ENCODE measurements around the gene TRIO.

DNA sequence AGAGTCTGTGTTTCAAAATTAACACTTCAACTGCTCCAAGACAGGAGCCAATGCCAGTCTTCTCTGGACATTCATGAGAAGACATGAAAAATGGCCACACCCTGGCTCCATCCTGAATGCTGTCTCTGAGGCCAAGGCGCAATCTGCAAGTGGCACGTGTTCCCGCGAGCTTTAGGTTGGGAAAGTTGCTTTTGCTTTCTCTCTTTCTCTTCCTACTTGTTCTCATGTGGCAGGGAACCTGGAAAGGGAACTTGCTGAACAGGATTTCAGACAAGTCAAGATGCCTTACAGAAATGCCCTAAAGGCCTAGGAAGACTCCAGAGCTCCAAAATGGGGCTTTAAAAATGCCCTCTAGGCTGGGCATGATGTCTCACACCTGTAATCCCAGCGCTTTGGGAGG, 346.5 kb downstream of the TRIO start:
- TF ChIP-seq, protein P1, sequence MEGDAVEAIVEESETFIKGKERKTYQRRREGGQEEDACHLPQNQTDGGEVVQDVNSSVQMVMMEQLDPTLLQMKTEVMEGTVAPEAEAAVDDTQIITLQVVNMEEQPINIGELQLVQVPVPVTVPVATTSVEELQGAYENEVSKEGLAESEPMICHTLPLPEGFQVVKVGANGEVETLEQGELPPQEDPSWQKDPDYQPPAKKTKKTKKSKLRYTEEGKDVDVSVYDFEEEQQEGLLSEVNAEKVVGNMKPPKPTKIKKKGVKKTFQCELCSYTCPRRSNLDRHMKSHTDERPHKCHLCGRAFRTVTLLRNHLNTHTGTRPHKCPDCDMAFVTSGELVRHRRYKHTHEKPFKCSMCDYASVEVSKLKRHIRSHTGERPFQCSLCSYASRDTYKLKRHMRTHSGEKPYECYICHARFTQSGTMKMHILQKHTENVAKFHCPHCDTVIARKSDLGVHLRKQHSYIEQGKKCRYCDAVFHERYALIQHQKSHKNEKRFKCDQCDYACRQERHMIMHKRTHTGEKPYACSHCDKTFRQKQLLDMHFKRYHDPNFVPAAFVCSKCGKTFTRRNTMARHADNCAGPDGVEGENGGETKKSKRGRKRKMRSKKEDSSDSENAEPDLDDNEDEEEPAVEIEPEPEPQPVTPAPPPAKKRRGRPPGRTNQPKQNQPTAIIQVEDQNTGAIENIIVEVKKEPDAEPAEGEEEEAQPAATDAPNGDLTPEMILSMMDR (IDR thresholded peaks at IDR 0.05; ENCODE audit: insufficient read depth, low read length, poor library complexity, severe bottlenecking) = no peak
- TF ChIP-seq EZH2phosphoT487 (conservative IDR thresholded peaks at IDR 0.05; ENCODE audit: low read length) = no peak
